H7 (cell line): Measurements from ENCODE around the gene TCHP. TPM values are rescaled to one million over a fixed set of nuclear protein-coding genes. Genes with fewer than 3 reads are reported as not detected.
A peak's percentile ranks its signal among the peaks of the same experiment; 100 is the strongest.

Source experiments
- DNase-seq: peaks from one replicate; pipeline ENCODE4 v3.0.0; 2012
- H3K27me3 ChIP-seq: 2 replicates; pipeline ENCODE4 v1.6.0; 2011; ENCODE audit warnings: mild to moderate bottlenecking, low read length; ENCODE audit not compliant: control insufficient read depth, insufficient read depth
- H3K36me3 ChIP-seq: replicated peaks from 2 replicates; pipeline ENCODE4 v1.5.1; 2011; ENCODE audit warnings: low read length; ENCODE audit not compliant: control insufficient read depth, insufficient read depth
- H3K4me3 ChIP-seq: 2 replicates; pipeline ENCODE4 v1.5.1; 2011; ENCODE audit warnings: low read depth, mild to moderate bottlenecking, control low read depth, low read length, moderate library complexity; ENCODE audit not compliant: insufficient read depth
- total RNA-seq: library from RNA; depleted of rRNA; stranded (reverse); fragments of >200 nt; shearing (Covaris generic); gene quantifications from 2 replicates; pipeline ENCODE4 v1.2.3, GENCODE V29; 2014

Gene TCHP
- total RNA-seq, 1 experiment from 2014 or later = 13.3 TPM

- Histone ChIP-seq H3K36me3 (peaks cover 2% of the 10 kb centered on the region), H3K27me3 (no peaks in the 10 kb centered on the region), H3K4me3 (no peak overlapping the region)
- peak; percentile 82 for DNase-seq
These were observed 44.7 kb downstream of the TCHP start for GRCh38 chr12:109944561-109945359.

- no peak overlapping the region for H3K4me3 ChIP-seq
- peaks cover 5% of the 10 kb centered on the region for H3K36me3 ChIP-seq
- DNase-seq = peak; percentile 78
- H3K27me3 ChIP-seq = no peaks in the 10 kb centered on the region
These were observed 46.4 kb downstream of the TCHP start for GRCh38 chr12:109946505-109946904.

DNA sequence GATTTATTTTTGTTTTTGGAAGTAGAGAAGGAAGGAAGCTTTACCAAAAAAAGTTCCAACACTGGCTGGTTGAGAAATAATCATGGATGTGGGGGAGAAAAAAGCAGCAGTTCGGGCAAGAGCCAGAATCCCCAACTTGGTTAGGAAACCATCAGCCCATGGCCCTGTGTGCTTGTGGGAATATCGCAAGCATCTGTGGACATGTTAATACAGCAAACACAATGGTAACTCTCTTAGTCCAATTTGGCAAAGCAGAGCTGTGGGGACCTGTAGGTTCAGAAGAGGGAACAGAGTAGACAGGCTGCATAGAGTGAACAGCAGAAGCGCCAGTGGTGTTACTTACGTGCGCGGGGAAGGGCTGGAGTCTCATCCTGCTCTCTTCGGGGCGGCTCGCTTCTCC lies 46.8 kb downstream of the TCHP start:
- H3K27me3 ChIP-seq = no peaks in the 10 kb centered on the region
- DNase-seq = no peak
- peaks cover 5% of the 10 kb centered on the region for H3K36me3 ChIP-seq
- H3K4me3 ChIP-seq = no peak overlapping the region

- no peak overlapping the region for H3K4me3 ChIP-seq
- H3K27me3 ChIP-seq = no peaks in the 10 kb centered on the region
- peaks cover 11% of the 10 kb centered on the region for H3K36me3 ChIP-seq
- no peak for DNase-seq
These were observed 47.4 kb downstream of the TCHP start for GRCh38 chr12:109947521-109947920.

DNA sequence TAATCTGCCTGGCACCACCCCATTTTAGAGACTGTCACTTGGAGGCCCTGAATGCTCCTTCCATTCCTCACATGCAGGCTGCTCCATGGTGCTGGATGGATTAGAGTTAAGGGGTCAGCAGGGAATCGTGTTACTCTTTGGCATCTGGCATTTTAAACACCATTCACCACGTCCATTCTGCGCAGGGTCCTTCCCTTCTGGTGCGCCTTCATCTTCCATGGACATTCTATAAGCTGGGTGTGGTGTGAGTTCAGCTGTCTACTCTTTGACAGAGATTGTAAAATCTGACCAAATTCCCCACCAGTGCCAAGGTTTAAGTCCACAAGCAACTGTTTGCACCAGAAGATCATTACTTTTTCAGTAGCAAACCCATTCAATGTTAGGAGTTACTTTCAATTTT lies 48.3 kb downstream of the TCHP start:
- no peak for DNase-seq
- no peak overlapping the region for H3K4me3 ChIP-seq
- H3K36me3 ChIP-seq = peaks cover 17% of the 10 kb centered on the region
- no peaks in the 10 kb centered on the region for H3K27me3 ChIP-seq

GRCh38 chr12:109949089-109949488 lies 49.0 kb downstream of the TCHP start:
- no peak for DNase-seq
- peaks cover 17% of the 10 kb centered on the region for H3K36me3 ChIP-seq
- no peak overlapping the region for H3K4me3 ChIP-seq
- no peaks in the 10 kb centered on the region for H3K27me3 ChIP-seq

DNA sequence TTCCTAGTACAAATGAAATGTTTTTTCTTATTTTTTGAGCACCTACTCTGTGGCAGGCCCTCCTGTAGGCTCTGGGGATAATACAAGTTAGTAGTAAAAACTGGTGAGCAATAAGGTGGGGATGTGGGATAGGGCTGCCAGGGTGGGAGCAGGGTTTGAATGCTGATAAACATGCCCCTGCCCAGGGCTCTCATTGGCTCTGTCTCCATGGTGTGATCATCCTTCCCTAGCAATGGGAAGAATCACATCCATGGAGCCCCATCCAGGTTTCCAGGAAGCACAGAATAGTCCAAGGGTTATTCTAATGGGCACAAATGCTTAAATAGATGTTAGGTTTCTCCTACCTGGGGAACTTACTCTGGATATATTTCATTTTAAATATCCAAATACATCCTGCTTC lies 50.6 kb downstream of the TCHP start:
- H3K4me3 ChIP-seq = no peak overlapping the region
- H3K27me3 ChIP-seq = no peaks in the 10 kb centered on the region
- no peak for DNase-seq
- H3K36me3 ChIP-seq = peaks cover 17% of the 10 kb centered on the region

DNA sequence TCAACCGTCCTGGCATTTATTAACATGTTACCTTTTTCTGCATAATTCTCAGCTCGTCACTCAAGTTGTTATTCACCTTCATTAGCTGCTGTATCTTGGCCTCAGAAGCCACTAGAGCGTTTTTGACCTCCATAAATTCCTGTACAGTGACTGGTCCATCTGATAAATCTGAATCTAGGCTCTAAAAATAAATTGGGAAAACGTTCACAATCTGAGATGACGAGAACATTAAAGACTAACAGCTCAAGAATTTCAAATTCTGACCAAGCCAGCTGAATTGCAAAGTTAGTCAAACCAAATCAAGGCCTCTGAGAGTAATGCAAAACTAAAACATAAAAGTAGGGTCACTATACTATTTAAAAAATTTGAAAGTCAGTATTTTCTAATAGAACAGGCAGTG lies 51.1 kb downstream of the TCHP start:
- H3K4me3 ChIP-seq = no peak overlapping the region

GRCh38 chr12:109951751-109952150 lies 51.7 kb downstream of the TCHP start:
- Histone ChIP-seq H3K4me3 (no peak overlapping the region), H3K36me3 (peaks cover 17% of the 10 kb centered on the region), H3K27me3 (no peaks in the 10 kb centered on the region)
- DNase-seq = peak; percentile 47

More for the DNA sequence above, 51.1 kb downstream of the TCHP start:
- Histone ChIP-seq H3K27me3 (no peaks in the 10 kb centered on the region), H3K36me3 (peaks cover 17% of the 10 kb centered on the region)
- no peak for DNase-seq

- DNase-seq = no peak
- Histone ChIP-seq H3K4me3 (no peak overlapping the region), H3K27me3 (no peaks in the 10 kb centered on the region), H3K36me3 (peaks cover 15% of the 10 kb centered on the region)
These were observed 52.2 kb downstream of the TCHP start for GRCh38 chr12:109952160-109952858.

- Histone ChIP-seq H3K36me3 (peaks cover 15% of the 10 kb centered on the region), H3K4me3 (no peak overlapping the region), H3K27me3 (no peaks in the 10 kb centered on the region)
- no peak for DNase-seq
These were observed 52.8 kb downstream of the TCHP start for GRCh38 chr12:109952873-109953272.

GRCh38 chr12:109953656-109954055 lies 53.6 kb downstream of the TCHP start:
- Histone ChIP-seq H3K36me3 (peaks cover 15% of the 10 kb centered on the region), H3K27me3 (no peaks in the 10 kb centered on the region), H3K4me3 (no peak overlapping the region)
- no peak for DNase-seq

- no peak for DNase-seq
- H3K36me3 ChIP-seq = peaks cover 1% of the 10 kb centered on the region
- H3K4me3 ChIP-seq = no peak overlapping the region
- no peaks in the 10 kb centered on the region for H3K27me3 ChIP-seq
These were observed 58.3 kb downstream of the TCHP start for GRCh38 chr12:109958374-109958773.

DNA sequence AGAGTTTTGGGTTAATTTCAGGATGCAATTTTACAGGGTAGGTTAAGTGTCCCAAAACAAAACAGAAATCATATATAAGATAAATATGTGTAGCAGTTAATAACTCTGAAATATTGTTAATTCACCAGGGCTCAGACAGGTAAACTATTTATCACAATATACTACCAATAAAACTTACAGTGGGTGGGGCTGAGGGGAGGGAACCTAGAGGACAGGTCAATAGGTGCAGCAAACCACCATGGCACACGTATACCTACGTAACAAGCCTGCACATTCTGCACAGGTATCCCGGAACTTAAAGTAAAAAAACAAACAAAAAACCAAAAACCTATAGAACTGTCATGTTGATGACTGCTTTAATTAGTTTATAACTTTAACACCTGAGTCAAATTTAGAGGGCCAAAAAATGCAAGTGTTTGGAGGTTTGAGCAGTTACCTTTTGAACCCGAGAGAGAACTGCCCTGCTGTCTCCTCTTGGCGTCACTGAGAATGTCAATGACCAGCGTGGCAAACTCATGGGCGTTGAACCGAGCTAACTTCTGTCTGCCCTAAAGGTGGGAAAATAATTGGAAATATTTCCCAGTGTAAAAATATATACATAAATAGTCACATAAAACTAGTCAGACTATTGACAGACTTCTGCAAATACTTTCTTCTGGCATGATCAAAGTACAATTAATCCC lies 59.5 kb downstream of the TCHP start:
- no peaks in the 10 kb centered on the region for H3K27me3 ChIP-seq
- H3K36me3 ChIP-seq = peaks cover 1% of the 10 kb centered on the region
- DNase-seq = no peak
- no peak overlapping the region for H3K4me3 ChIP-seq

- no peaks in the 10 kb centered on the region for H3K27me3 ChIP-seq
- no peak overlapping the region for H3K4me3 ChIP-seq
- H3K36me3 ChIP-seq = peaks cover 1% of the 10 kb centered on the region
- DNase-seq = no peak
These were observed 61.1 kb downstream of the TCHP start for GRCh38 chr12:109961201-109961600.
